Bronchial epithelial cell (primary cell): ENCODE results near the gene RAB40B. TPM values are rescaled to one million over a fixed set of nuclear protein-coding genes. Genes with fewer than 3 reads are reported as not detected.
"Not testable (repeated sequence)": the region's sequence is repeated elsewhere in the genome, so short reads cannot be mapped to it uniquely, and the experiment has no call there.

Experiments used
- DNase-seq: peaks from one replicate; pipeline ENCODE4 v3.0.0-alpha.2; 2010; ENCODE audit warnings: low read depth
- FAIRE-seq: peaks from 2 replicates; lab custom pipeline; 2011; peaks lifted over from hg19 to GRCh38; lab: Jason Lieb, UNC
- H3K27me3 ChIP-seq: 2 replicates; pipeline ENCODE4 v1.5.1; 2011; ENCODE audit warnings: low read length; ENCODE audit not compliant: control insufficient read depth, insufficient read depth
- H3K36me3 ChIP-seq: 2 replicates; pipeline ENCODE4 v1.5.1; 2011; ENCODE audit warnings: low read length; ENCODE audit not compliant: control insufficient read depth, insufficient read depth
- H3K4me3 ChIP-seq: 2 replicates; pipeline ENCODE4 v1.5.1; 2011; ENCODE audit warnings: mild to moderate bottlenecking, low read depth, low read length, control low read depth
- total RNA-seq: library from RNA; depleted of rRNA; stranded (reverse); fragments of >200 nt; gene quantifications from 2 replicates; pipeline ENCODE4 v1.2.1, GENCODE V29; 2014
- TF ChIP-seq, protein P1 (sequence below): IDR thresholded peaks from 2 replicates; pipeline ENCODE4 v1.5.1; 2011; ENCODE audit warnings: mild to moderate bottlenecking, moderate library complexity, low read length, control low read depth, inconsistent platforms; ENCODE audit not compliant: insufficient read depth, severe bottlenecking

Gene RAB40B, protein sequence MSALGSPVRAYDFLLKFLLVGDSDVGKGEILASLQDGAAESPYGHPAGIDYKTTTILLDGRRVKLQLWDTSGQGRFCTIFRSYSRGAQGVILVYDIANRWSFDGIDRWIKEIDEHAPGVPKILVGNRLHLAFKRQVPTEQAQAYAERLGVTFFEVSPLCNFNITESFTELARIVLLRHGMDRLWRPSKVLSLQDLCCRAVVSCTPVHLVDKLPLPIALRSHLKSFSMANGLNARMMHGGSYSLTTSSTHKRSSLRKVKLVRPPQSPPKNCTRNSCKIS
- total RNA-seq: 3.4 and 4.9 TPM in 2 replicates

DNA sequence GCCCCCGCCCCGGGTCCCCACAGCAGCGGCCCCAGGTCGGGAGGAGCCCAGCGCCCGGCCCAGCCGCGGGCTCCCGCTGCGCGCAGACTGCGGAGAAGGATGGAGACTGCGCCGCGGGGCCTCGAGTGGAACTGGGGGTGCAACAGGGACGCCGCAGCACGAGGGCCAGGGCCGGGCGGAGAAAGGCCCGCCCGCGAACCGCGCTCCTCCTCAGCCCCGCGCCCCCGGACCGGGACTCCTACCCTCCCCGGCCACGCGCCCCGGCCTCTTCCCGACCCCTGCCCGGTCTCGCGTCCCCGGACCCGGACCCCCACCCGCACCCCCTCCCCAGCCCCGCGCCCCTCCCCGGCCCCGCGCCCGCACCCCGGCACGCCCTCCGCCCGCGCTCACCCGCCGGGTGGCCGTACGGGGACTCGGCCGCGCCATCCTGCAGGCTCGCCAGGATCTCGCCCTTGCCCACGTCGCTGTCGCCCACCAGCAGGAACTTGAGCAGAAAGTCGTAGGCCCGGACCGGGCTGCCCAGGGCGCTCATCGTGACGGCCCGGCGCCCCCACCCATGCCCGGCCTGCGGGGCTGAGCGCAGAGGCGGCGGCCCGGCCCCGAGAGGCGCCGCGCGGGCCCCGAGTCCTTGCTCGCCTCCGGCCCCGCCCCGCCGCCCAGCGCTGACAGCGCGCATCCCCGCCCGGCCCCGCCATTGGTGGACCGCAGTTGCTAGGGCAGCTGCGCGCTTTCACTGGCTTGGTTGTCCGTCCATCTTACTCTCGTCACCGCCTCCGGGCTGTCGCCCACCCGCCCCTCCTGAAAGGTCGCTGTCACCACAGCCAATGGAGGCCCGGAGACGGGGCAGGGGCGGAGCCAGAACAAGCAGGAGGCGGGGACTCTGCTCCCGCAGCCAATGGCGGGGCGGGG is at the start of gene RAB40B:
Gene RAB40B (minus strand): TSS at position 634 of the 909 bp plus-strand sequence. CDS start 102 bp downstream, at position 532.
- FAIRE-seq (no peak), DNase-seq (peak; percentile 93)
- TF ChIP-seq, protein P1, sequence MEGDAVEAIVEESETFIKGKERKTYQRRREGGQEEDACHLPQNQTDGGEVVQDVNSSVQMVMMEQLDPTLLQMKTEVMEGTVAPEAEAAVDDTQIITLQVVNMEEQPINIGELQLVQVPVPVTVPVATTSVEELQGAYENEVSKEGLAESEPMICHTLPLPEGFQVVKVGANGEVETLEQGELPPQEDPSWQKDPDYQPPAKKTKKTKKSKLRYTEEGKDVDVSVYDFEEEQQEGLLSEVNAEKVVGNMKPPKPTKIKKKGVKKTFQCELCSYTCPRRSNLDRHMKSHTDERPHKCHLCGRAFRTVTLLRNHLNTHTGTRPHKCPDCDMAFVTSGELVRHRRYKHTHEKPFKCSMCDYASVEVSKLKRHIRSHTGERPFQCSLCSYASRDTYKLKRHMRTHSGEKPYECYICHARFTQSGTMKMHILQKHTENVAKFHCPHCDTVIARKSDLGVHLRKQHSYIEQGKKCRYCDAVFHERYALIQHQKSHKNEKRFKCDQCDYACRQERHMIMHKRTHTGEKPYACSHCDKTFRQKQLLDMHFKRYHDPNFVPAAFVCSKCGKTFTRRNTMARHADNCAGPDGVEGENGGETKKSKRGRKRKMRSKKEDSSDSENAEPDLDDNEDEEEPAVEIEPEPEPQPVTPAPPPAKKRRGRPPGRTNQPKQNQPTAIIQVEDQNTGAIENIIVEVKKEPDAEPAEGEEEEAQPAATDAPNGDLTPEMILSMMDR: no peak

DNA sequence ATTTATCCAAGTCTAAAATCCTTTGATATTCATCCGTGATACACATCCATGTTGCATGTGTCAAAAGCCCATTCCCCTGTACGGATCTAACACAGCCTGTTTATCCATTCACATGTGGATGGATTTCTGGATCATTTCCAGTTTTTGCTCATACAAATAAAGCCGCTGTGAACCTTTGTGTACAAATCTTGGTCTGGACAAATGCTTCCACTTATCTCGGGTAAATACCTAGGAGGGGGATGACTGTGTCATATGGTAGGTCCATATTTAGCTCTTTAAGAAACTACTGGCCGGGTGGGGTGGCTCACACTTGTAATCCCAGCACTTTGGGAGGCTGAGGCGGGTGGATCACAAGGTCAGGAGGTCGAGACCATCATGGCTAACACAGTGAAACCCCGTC is 47.0 kb upstream of the RAB40B start:
- no peak overlapping the region for H3K4me3 ChIP-seq
- TF ChIP-seq, protein P1: no peak
- FAIRE-seq (no peak), DNase-seq (no peak)
- H3K27me3 ChIP-seq: no peaks in the 10 kb centered on the region
- H3K36me3 ChIP-seq: peaks cover 1% of the 10 kb centered on the region

More for the DNA sequence above, at the start of gene RAB40B:
- Histone ChIP-seq H3K4me3 (peak within 1 kb of the TSS; percentile 56), H3K27me3 (no peaks in the 10 kb centered on the region), H3K36me3 (no peaks in the 10 kb centered on the region)

DNA sequence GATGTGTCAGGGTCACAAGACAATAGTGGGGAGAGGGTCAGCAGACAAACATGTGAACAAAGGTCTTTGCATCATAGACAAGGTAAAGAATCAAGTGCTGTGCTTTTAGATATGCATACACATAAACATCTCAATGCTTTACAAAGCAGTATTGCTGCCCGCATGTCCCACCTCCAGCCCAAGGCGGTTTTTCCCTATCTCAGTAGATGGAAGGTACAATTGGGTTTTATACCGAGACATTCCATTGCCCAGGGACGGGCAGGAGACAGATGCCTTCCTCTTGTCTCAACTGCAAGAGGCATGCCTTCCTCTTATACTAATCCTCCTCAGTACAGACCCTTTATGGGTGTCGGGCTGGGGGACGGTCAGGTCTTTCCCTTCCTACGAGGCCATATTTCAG is 46.2 kb upstream of the RAB40B start:
- not testable (repeated sequence) for FAIRE-seq

DNA sequence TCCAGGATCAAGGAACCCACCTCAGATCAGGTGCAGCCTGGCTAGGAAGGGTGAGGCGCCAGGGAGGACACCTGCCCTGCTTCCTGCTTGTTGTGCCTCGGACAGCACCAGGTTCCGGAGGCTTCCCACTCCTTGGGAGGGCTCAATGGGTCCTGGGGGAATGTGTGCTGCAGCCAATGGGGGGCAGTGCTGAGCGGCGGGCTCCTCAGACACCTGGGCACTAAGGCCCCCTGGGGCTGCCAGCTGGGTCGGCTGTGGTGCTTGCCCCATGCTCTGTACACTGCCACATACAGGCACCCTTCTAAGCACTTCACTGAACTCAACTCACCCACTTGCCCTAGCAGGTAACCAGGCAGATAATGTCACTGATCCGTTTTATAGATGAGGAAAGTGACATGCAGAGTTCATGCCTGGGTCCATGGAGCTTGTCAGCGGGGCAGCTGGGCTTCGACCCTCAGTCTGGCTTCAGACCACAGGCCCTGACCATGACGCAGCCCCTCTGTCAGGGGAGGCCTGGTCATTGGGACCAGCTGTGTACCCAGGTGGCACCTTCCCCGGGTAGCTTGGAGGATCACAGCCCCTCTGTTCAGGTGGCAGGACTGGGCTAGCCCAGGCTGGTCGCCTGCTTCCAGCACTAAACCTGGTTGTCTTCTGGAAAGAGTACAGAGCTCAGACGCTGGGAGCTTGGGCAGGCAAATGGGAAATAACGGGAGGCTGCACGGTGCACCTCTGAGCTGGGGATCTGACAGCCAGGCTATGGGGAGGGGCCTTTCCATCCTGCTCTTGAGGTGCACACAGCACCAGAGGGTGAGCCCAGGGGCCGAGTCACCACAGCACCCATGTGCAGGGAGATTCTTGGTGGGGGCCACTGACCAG is 45.1 kb upstream of the RAB40B start:
- Histone ChIP-seq H3K4me3 (no peak overlapping the region), H3K27me3 (no peaks in the 10 kb centered on the region), H3K36me3 (peaks cover 1% of the 10 kb centered on the region)
- TF ChIP-seq, protein P1: no peak
- FAIRE-seq (no peak), DNase-seq (no peak)

More for the DNA sequence above, 46.2 kb upstream of the RAB40B start:
- not testable (repeated sequence) for H3K36me3 ChIP-seq, H3K4me3 ChIP-seq, DNase-seq, H3K27me3 ChIP-seq

DNA sequence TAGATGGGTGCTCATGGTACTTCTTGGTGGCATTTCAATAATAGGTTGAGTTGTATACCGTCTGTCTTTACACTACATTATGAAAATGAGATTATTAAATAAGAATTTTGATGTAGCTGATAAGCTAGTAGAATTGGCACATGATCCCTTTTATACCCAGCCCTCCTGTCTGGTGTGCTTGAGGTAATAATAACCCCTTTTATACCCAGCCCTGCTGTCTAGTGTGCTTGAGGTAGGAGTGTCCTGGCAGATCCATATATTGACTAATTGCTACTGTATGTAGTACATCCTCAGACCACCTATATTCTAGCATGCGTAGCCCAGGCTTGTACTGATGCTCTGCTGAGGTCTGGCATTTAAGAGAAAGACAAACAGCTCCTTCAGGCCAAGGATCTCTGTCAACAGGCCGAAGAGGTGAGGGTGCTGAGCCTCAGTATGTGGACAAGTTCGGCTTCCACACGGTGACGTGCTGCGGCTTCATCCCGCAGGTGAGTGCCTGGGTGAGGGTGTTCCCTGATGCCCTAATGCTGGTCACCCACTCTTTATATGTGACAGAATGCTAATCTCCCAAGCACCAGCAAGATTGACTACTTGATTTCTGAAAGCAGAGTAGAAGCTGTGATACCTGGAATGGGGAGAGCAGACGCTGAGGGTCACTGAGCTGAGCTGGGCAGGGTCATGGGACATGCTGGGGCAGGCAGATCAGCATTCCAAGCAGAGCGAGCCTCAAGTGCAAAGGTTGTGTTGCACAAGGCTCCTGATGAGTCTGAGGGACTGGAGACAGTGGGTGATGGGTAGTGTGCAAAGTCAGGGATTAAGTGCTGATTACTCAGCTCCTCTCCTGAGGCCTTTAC is 42.6 kb upstream of the RAB40B start:
- H3K27me3 ChIP-seq: no peaks in the 10 kb centered on the region
- TF ChIP-seq, protein P1: no peak
- FAIRE-seq: no peak
- H3K36me3 ChIP-seq: peaks cover 1% of the 10 kb centered on the region
- DNase-seq: peak; percentile 80
- H3K4me3 ChIP-seq: no peak overlapping the region
